Kidney epithelial cell (primary cell): ENCODE measurements around the gene CDK6. TPM values are rescaled to one million over a fixed set of nuclear protein-coding genes. Genes with fewer than 3 reads are reported as not detected.

Experiments used
- DNase-seq: peaks from one replicate; pipeline ENCODE4 v3.0.0-alpha.2; 2010; ENCODE audit warnings: low read depth
- H3K27me3 ChIP-seq: 2 replicates; pipeline ENCODE4 v1.6.0; 2011; ENCODE audit warnings: low read length; ENCODE audit not compliant: control insufficient read depth, insufficient read depth
- H3K36me3 ChIP-seq: 2 replicates; pipeline ENCODE4 v1.5.1; 2011; ENCODE audit warnings: low read length; ENCODE audit not compliant: control insufficient read depth, insufficient read depth
- H3K4me3 ChIP-seq: 2 replicates; pipeline ENCODE4 v1.5.1; 2011; ENCODE audit warnings: low read depth, mild to moderate bottlenecking, control low read depth, low read length
- CTCF ChIP-seq: IDR thresholded peaks from 2 replicates; pipeline ENCODE4 v1.5.1; 2011; ENCODE audit warnings: mild to moderate bottlenecking, moderate library complexity, low read length, control low read depth, inconsistent platforms; ENCODE audit not compliant: insufficient read depth, poor library complexity, severe bottlenecking
- total RNA-seq: library from RNA; depleted of rRNA; stranded (reverse); fragments of >200 nt; gene quantifications from 2 replicates; pipeline ENCODE4 v1.2.3, GENCODE V29; 2015

CDK6 gene
- total RNA-seq, 1 donor from 2014 or later = 91.0 TPM

- TF ChIP-seq CTCF = no peak
- Histone ChIP-seq H3K36me3 (no peaks in the 10 kb centered on the region), H3K27me3 (no peaks in the 10 kb centered on the region), H3K4me3 (no peak overlapping the region)
- DNase-seq = no peak
These were observed 142.2 kb downstream of the CDK6 start for GRCh38 chr7:92694211-92694610.

GRCh38 chr7:92693519-92693918, 142.9 kb downstream of the CDK6 start:
- DNase-seq = no peak
- no peaks in the 10 kb centered on the region for H3K27me3 ChIP-seq
- no peak for TF ChIP-seq CTCF
- no peak overlapping the region for H3K4me3 ChIP-seq
- no peaks in the 10 kb centered on the region for H3K36me3 ChIP-seq

- TF ChIP-seq CTCF = peak; percentile 52
- no peak for DNase-seq
- H3K36me3 ChIP-seq = no peaks in the 10 kb centered on the region
These were observed 144.8 kb downstream of the CDK6 start for GRCh38 chr7:92691578-92691977.

GRCh38 chr7:92685136-92686042, 151.0 kb downstream of the CDK6 start:
- no peak for DNase-seq
- Histone ChIP-seq H3K27me3 (no peaks in the 10 kb centered on the region), H3K36me3 (no peaks in the 10 kb centered on the region), H3K4me3 (no peak overlapping the region)
- no peak for TF ChIP-seq CTCF

More at GRCh38 chr7:92691578-92691977, 144.8 kb downstream of the CDK6 start:
- H3K4me3 ChIP-seq = no peak overlapping the region
- no peaks in the 10 kb centered on the region for H3K27me3 ChIP-seq

GRCh38 chr7:92684274-92684673, 152.1 kb downstream of the CDK6 start:
- Histone ChIP-seq H3K36me3 (no peaks in the 10 kb centered on the region), H3K27me3 (no peaks in the 10 kb centered on the region), H3K4me3 (no peak overlapping the region)
- no peak for TF ChIP-seq CTCF
- DNase-seq = no peak

- TF ChIP-seq CTCF = no peak
- no peak for DNase-seq
- Histone ChIP-seq H3K4me3 (no peak overlapping the region), H3K27me3 (no peaks in the 10 kb centered on the region), H3K36me3 (peaks cover 1% of the 10 kb centered on the region)
These were observed 153.4 kb downstream of the CDK6 start for GRCh38 chr7:92682903-92683539.
